GM12878 (cell line): ENCODE data around the gene IRF2BPL. TPM values are rescaled to one million over a fixed set of nuclear protein-coding genes. Genes with fewer than 3 reads are reported as not detected.

Experiments used
- ATAC-seq: fragments of 200-7000 bp; cut with Tn5 transposase; 3 replicates; pipeline ENCODE4 v1.9.1; 2020; ENCODE audit warnings: mild to moderate bottlenecking, moderate library complexity
- BruUV-seq: library from RNA; stranded (reverse); fragments of 400-500 nt; replicated peaks from 2 replicates; lab custom pipeline; 2021; lab: Mats Ljungman, UMichigan
- CTCF ChIA-PET: fragments of 300-600 bp; sonication (Branson Sonifier 250); formaldehyde crosslinking; extraction: SDS; loops from one replicate; lab custom pipeline; 2021; ENCODE audit warnings: inconsistent platforms; lab: Yijun Ruan, JAX
- POLR2A ChIA-PET: fragments of 350-600 bp; formaldehyde crosslinking; extraction: SDS; loops from one replicate; lab custom pipeline; 2021; ENCODE audit warnings: inconsistent platforms; lab: Charles Lee
- RAD21 ChIA-PET: fragments of 300-600 bp; sonication (Branson Sonifier 250); formaldehyde crosslinking; loops from one replicate; lab custom pipeline; 2023; ENCODE audit warnings: antibody characterized with exemption; ENCODE audit not compliant: unreplicated experiment; lab: Charles Lee
- SMC1A ChIA-PET: fragments of 300-600 bp; sonication (Branson Sonifier 250); formaldehyde crosslinking; loops from one replicate; lab custom pipeline; 2023; ENCODE audit not compliant: unreplicated experiment, uncharacterized antibody; lab: Charles Lee
- DNase-seq: peaks from one replicate; pipeline ENCODE4 v3.0.0-alpha.2; 2011; ENCODE audit warnings: low read depth, low spot score
- FAIRE-seq: peaks from 3 replicates; lab custom pipeline; 2011; peaks lifted over from hg19 to GRCh38; lab: Jason Lieb, UNC
- H2AFZ ChIP-seq: 2 replicates; pipeline ENCODE4 v1.6.0; 2011; ENCODE audit warnings: low read depth, low read length, control low read depth; ENCODE audit not compliant: control insufficient read depth
- H3K27ac ChIP-seq: 2 replicates; pipeline ENCODE4 v1.5.1; 2011; ENCODE audit warnings: control low read depth; ENCODE audit not compliant: control insufficient read depth, insufficient read depth
- H3K27me3 ChIP-seq, 2 experiments: replicated peaks in 1 of 2; 2 replicates each; pipeline versions ENCODE4 v1.6.0 to v1.6.1; 2011; ENCODE audit warnings: low read length in 1 of 2; ENCODE audit not compliant: control insufficient read depth in 2 of 2, insufficient read depth in 2 of 2
- H3K36me3 ChIP-seq, 2 experiments: 2 replicates each; pipeline ENCODE4 v1.5.1; 2011; ENCODE audit warnings: low read length in 1 of 2; ENCODE audit not compliant: control insufficient read depth in 2 of 2, insufficient read depth in 2 of 2
- H3K4me1 ChIP-seq: 2 replicates; pipeline ENCODE4 v1.6.1; 2011; ENCODE audit warnings: mild to moderate bottlenecking, low read length, moderate library complexity, mixed read lengths; ENCODE audit not compliant: control insufficient read depth, insufficient read depth
- H3K4me2 ChIP-seq: 2 replicates; pipeline ENCODE4 v1.6.0; 2011; ENCODE audit warnings: control low read depth; ENCODE audit not compliant: control insufficient read depth, insufficient read depth
- H3K4me3 ChIP-seq: fragments of 200-600 bp; sonication (generic); 2 replicates; pipeline ENCODE4 v1.5.1; 2016
- H3K79me2 ChIP-seq: 2 replicates; pipeline ENCODE4 v1.6.0; 2011; ENCODE audit warnings: low read length; ENCODE audit not compliant: control insufficient read depth, insufficient read depth
- H3K9ac ChIP-seq: 2 replicates; pipeline ENCODE4 v1.8.0; 2011; ENCODE audit warnings: low read length, control low read depth, mixed read lengths; ENCODE audit not compliant: control insufficient read depth, insufficient read depth
- H3K9me3 ChIP-seq: replicated peaks from 3 replicates; pipeline ENCODE4 v1.5.1; 2011; ENCODE audit warnings: mild to moderate bottlenecking, low read length; ENCODE audit not compliant: control insufficient read depth, insufficient read depth
- H4K20me1 ChIP-seq: 2 replicates; pipeline ENCODE4 v1.6.0; 2011; ENCODE audit not compliant: control insufficient read depth, insufficient read depth
- ASH2L ChIP-seq: fragments of 300-600, 200-600 bp; sonication (generic); IDR thresholded peaks from 2 replicates; pipeline ENCODE4 v1.6.1; 2017; ENCODE audit warnings: low read depth, mild to moderate bottlenecking, borderline replicate concordance
- BCL11A ChIP-seq: IDR thresholded peaks from 2 replicates; pipeline ENCODE4 v1.6.1; 2011; ENCODE audit warnings: low read depth, low read length
- CBX5 ChIP-seq: sonication (generic); IDR thresholded peaks from 2 replicates; pipeline ENCODE4 v1.6.1; 2016; ENCODE audit warnings: low read depth, moderate library complexity, mild to moderate bottlenecking, inconsistent platforms
- CREB1 ChIP-seq: IDR thresholded peaks from 2 replicates; pipeline ENCODE4 v1.6.1; 2012; ENCODE audit warnings: low read depth, mild to moderate bottlenecking, inconsistent platforms
- FOXK2 ChIP-seq: fragments of 450-650 bp; IDR thresholded peaks from 2 replicates; pipeline ENCODE4 v1.6.1; 2017; ENCODE audit warnings: mild to moderate bottlenecking, moderate library complexity
- HDAC2 ChIP-seq: fragments of 200-600 bp; sonication (generic); IDR thresholded peaks from 2 replicates; pipeline ENCODE4 v1.6.1; 2017
- JUNB ChIP-seq: IDR thresholded peaks from 2 replicates; pipeline ENCODE4 v1.6.1; 2016; ENCODE audit warnings: antibody characterized with exemption, mild to moderate bottlenecking
- KAT2A ChIP-seq: conservative IDR thresholded peaks from 2 replicates; pipeline ENCODE4 v1.6.1; 2011; ENCODE audit warnings: low read depth, low read length; ENCODE audit not compliant: control insufficient read depth
- PAX5 ChIP-seq: IDR thresholded peaks from 2 replicates; pipeline ENCODE4 v1.6.1; 2011; ENCODE audit warnings: low read depth, low read length, borderline replicate concordance
- RFX5 ChIP-seq: IDR thresholded peaks from 2 replicates; pipeline ENCODE4 v1.6.1; 2011; ENCODE audit warnings: low read depth, low read length, improper control_type of control experiment
- SUPT20H ChIP-seq: IDR thresholded peaks from 2 replicates; pipeline ENCODE4 v1.6.1; 2011; ENCODE audit warnings: low read depth, mild to moderate bottlenecking, low read length, moderate library complexity, borderline replicate concordance; ENCODE audit not compliant: control insufficient read depth
- TBL1XR1 ChIP-seq: IDR thresholded peaks from 2 replicates; pipeline ENCODE4 v1.6.1; 2012; ENCODE audit warnings: low read depth, low read length, improper control_type of control experiment
- ZBED1 ChIP-seq: IDR thresholded peaks from 2 replicates; pipeline ENCODE4 v1.6.1; 2016; ENCODE audit warnings: borderline replicate concordance
- WGBS: methylation state at CpG from one replicate; pipeline ENCODE4 v1.1.6; 2016; ENCODE audit warnings: low lambda C conversion rate; ENCODE audit not compliant: insufficient replicate concordance, insufficient coverage; ENCODE audit errors: missing lambda C conversion rate; 5-methylcytosine and 5-hydroxymethylcytosine counted together
- in situ Hi-C: fragments of 300-500 bp; cut with MboI; formaldehyde crosslinking; loops from 9 replicates; pipeline ENCODE4 v1.14.3; 2018; ENCODE audit warnings: mixed read lengths
- intact Hi-C: fragments of 100-400 bp; cut with micrococcal nuclease; formaldehyde crosslinking; loops from one replicate; pipeline ENCODE4 v1.14.2; 2022; ENCODE audit not compliant: unreplicated experiment
- polyA plus RNA-seq, 11 experiments: library from polyadenylated mRNA; depleted of rRNA in 4 of 11; unstranded in 6 of 11; stranded (reverse) in 5 of 11; fragments of >200 nt; fragmentation: Nextera tagmentation in 4 of 11; fragmentation: Illumina TruSeq in 1 of 11; extraction: Ambion mirVana in 4 of 11; extraction: Trizol in 1 of 11; gene quantifications; 1 replicate in 1 of 11; 2 replicates in 10 of 11; pipeline versions ENCODE4 v1.2.1 to v1.2.3, GENCODE V29; 2011 to 2016; ENCODE audit warnings: inconsistent platforms in 2 of 11, missing spikeins in 2 of 11, low read depth in 1 of 11
- total RNA-seq, 4 experiments: library from RNA; depleted of rRNA in 3 of 4; stranded (reverse); fragments of >200 nt in 3 of 4; fragmentation: Illumina TruSeq in 1 of 4; extraction: Trizol in 1 of 4; gene quantifications; 2 replicates each; pipeline versions ENCODE4 v1.2.1 to v1.2.3, GENCODE V29; 2013 to 2021
- TF ChIP-seq, protein P1 (sequence below): fragments of 450-650 bp; IDR thresholded peaks from 2 replicates; pipeline ENCODE4 v1.6.1; 2014; ENCODE audit warnings: mild to moderate bottlenecking
- TF ChIP-seq, protein P2 (sequence below): IDR thresholded peaks from 2 replicates; pipeline ENCODE4 v1.6.1; 2011; ENCODE audit warnings: borderline replicate concordance, low read depth, mild to moderate bottlenecking, moderate library complexity, mixed read lengths, low read length; ENCODE audit not compliant: insufficient read depth; ENCODE audit errors: extremely low read length
- TF ChIP-seq, protein P3 (sequence below): IDR thresholded peaks from 2 replicates; pipeline ENCODE4 v1.6.1; 2011; ENCODE audit warnings: borderline replicate concordance, low read depth, mild to moderate bottlenecking, moderate library complexity, low read length; ENCODE audit not compliant: insufficient read depth, poor library complexity, severe bottlenecking
- TF ChIP-seq, protein P4 (sequence below): IDR thresholded peaks from 2 replicates; pipeline ENCODE4 v1.6.1; 2011; ENCODE audit warnings: low read depth, low read length, improper control_type of control experiment, borderline replicate concordance

The IRF2BPL gene
- total and polyA plus RNA-seq, 10 of the 15 experiments (the other 5 are each of a cell fraction or from before 2014, with no cell fraction given) = 1.2 to 34.5 (median 3.1) TPM

DNA sequence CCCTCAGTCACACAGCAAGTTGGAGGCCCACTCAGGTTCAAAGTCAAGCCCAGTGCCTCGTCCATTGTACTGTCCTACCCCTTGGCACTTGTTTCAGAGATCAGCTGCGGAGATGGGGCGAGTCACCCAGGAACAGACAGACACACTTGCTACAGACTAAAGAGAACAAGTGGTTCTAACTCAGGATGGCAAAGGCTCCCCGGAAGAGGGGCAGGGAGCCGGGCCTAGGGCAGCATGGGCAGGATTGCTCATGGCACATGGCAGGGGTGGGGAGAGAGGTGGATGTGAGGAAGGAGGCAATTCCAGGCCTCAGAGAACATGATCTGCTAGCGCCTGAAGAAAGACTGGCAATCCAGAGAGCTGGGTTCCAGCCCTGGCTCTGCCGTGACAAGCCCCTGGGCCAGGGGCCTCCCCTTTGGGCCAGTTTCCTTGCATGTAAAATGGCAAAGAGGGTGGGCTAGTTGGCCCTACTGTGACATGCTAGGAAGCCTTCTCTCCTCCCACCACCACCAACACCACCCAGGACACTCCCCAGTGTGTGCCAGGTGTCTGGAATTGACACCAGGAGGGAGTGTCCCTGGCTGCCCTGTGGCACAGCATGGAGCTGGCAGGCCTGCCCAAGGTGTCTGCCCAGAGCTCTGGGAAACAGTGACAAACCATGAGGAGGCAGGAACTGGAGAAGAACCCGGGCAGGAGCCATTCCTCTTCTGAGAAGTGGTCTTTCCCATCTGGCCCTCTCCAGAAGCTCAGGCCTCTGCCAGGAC lies 24.0 kb upstream of the IRF2BPL start:
- no peaks in the 10 kb centered on the region for H3K27me3 ChIP-seq
- no peak for FAIRE-seq
- no peak overlapping the region; the same call in 1 of the 2 replicates for H3K9ac ChIP-seq
- TF ChIP-seq BCL11A (no peak), CREB1 (no peak), FOXK2 (no peak), ASH2L (no peak), KAT2A (no peak), JUNB (no peak), RFX5 (no peak), ZBED1 (no peak), PAX5 (no peak), CBX5 (no peak), SUPT20H (no peak), HDAC2 (no peak), TBL1XR1 (no peak)
- TF ChIP-seq, protein P1, sequence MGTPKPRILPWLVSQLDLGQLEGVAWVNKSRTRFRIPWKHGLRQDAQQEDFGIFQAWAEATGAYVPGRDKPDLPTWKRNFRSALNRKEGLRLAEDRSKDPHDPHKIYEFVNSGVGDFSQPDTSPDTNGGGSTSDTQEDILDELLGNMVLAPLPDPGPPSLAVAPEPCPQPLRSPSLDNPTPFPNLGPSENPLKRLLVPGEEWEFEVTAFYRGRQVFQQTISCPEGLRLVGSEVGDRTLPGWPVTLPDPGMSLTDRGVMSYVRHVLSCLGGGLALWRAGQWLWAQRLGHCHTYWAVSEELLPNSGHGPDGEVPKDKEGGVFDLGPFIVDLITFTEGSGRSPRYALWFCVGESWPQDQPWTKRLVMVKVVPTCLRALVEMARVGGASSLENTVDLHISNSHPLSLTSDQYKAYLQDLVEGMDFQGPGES = no peak
- TF ChIP-seq, protein P2, sequence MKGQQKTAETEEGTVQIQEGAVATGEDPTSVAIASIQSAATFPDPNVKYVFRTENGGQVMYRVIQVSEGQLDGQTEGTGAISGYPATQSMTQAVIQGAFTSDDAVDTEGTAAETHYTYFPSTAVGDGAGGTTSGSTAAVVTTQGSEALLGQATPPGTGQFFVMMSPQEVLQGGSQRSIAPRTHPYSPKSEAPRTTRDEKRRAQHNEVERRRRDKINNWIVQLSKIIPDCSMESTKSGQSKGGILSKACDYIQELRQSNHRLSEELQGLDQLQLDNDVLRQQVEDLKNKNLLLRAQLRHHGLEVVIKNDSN = no peak
- TF ChIP-seq, protein P3, sequence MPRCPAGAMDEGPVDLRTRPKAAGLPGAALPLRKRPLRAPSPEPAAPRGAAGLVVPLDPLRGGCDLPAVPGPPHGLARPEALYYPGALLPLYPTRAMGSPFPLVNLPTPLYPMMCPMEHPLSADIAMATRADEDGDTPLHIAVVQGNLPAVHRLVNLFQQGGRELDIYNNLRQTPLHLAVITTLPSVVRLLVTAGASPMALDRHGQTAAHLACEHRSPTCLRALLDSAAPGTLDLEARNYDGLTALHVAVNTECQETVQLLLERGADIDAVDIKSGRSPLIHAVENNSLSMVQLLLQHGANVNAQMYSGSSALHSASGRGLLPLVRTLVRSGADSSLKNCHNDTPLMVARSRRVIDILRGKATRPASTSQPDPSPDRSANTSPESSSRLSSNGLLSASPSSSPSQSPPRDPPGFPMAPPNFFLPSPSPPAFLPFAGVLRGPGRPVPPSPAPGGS = no peak
- TF ChIP-seq, protein P4, sequence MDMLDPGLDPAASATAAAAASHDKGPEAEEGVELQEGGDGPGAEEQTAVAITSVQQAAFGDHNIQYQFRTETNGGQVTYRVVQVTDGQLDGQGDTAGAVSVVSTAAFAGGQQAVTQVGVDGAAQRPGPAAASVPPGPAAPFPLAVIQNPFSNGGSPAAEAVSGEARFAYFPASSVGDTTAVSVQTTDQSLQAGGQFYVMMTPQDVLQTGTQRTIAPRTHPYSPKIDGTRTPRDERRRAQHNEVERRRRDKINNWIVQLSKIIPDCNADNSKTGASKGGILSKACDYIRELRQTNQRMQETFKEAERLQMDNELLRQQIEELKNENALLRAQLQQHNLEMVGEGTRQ = no peak
- ChIA-PET RAD21 (interaction anchor here (0.7 to 6.6 kb wide), 34 partner anchors 9 to 188 kb away, joined by 3 to 119 read pairs (median 5); no protein-coding TSS in a partner anchor), CTCF (interaction anchor here (0.8 to 6.7 kb wide), 33 partner anchors 10 to 182 kb away, joined by 3 to 170 read pairs (median 7); partner anchors contain the start of gene IRF2BPL), SMC1A (interaction anchor here (0.6 to 6.2 kb wide), 31 partner anchors 10 to 547 kb away, joined by 3 to 174 read pairs (median 5); no protein-coding TSS in a partner anchor), POLR2A (interaction anchor here (0.7 to 2.4 kb wide), 14 partner anchors 8 to 139 kb away, joined by 3 to 11 read pairs (median 4); no protein-coding TSS in a partner anchor)
- H4K20me1 ChIP-seq = no peaks in the 10 kb centered on the region; the same call in 1 of the 2 replicates
- intact Hi-C loops = loop anchor here (1.0 to 2.0 kb wide), 4 partner anchors 24 to 176 kb away; partner anchors contain the start of gene IRF2BPL
- no peak overlapping the region for H3K4me3 ChIP-seq
- H3K9me3 ChIP-seq = no peaks in the 10 kb centered on the region; the same call in 2 of the 3 replicates
- in situ Hi-C loops = no loop called here
- H3K27ac ChIP-seq = no peak overlapping the region
- no TSS peak for BruUV-seq
- peak overlapping the region; percentile 27; the same call in 1 of the 2 replicates for H2AFZ ChIP-seq
- WGBS = 72% methylated on average over 8 of the region's 8 CpGs
- H3K4me1 ChIP-seq = peaks cover 12% of the 10 kb centered on the region
- peak; percentile 38 for ATAC-seq
- no peak for DNase-seq
- H3K79me2 ChIP-seq = no peaks in the 10 kb centered on the region
- no peak overlapping the region for H3K4me2 ChIP-seq
- H3K36me3 ChIP-seq = no peaks in the 10 kb centered on the region
